GM21423 (cell line): ENCODE data around the gene INTU.
A peak's percentile ranks its signal among the peaks of the same experiment; 100 is the strongest.
"Not testable (repeated sequence)": the region's sequence is repeated elsewhere in the genome, so short reads cannot be mapped to it uniquely, and the experiment has no call there.

Experiments
- ATAC-seq: cut with Tn5 transposase; IDR thresholded peaks from one replicate; pipeline ENCODE4 v1.9.1; 2021; ENCODE audit warnings: mild to moderate bottlenecking, moderate library complexity; ENCODE audit not compliant: unreplicated experiment

INTU gene

GRCh38 chr4:127632420-127633403 lies at the start of gene INTU:
INTU (plus strand) TSS chr4:127632957; CDS start chr4:127633035, 78 bp downstream.
- ATAC-seq: peak; percentile 100

GRCh38 chr4:127586496-127586895 lies 46.3 kb upstream of the INTU start:
- not testable (repeated sequence) for ATAC-seq

- peak; percentile 98 for ATAC-seq
Observed at GRCh38 chr4:127586922-127587571, 45.7 kb upstream of the INTU start.

- not testable (repeated sequence) for ATAC-seq
Observed at GRCh38 chr4:127589153-127589552, 43.6 kb upstream of the INTU start.

- ATAC-seq: no peak
Observed at GRCh38 chr4:127598656-127599055, 34.1 kb upstream of the INTU start.

- ATAC-seq: no peak
Observed at GRCh38 chr4:127601029-127601428, 31.7 kb upstream of the INTU start.

GRCh38 chr4:127604949-127605709 lies 27.6 kb upstream of the INTU start:
- ATAC-seq: no peak

- no peak for ATAC-seq
Observed at GRCh38 chr4:127606823-127607222, 25.9 kb upstream of the INTU start.

- ATAC-seq: no peak
Observed at GRCh38 chr4:127609484-127609883, 23.3 kb upstream of the INTU start.

GRCh38 chr4:127610488-127610887 lies 22.3 kb upstream of the INTU start:
- no peak for ATAC-seq

- no peak for ATAC-seq
Observed at GRCh38 chr4:127616898-127617297, 15.9 kb upstream of the INTU start.

GRCh38 chr4:127618427-127618826 lies 14.3 kb upstream of the INTU start:
- no peak for ATAC-seq

- peak; percentile 43 for ATAC-seq
Observed at GRCh38 chr4:127622621-127622920, 10.2 kb upstream of the INTU start.

GRCh38 chr4:127622921-127623796 lies 9.6 kb upstream of the INTU start:
- peak; percentile 47 for ATAC-seq

- ATAC-seq: no peak
Observed at GRCh38 chr4:127623797-127624083, 9.0 kb upstream of the INTU start.

GRCh38 chr4:127624173-127624572 lies 8.6 kb upstream of the INTU start:
- ATAC-seq: no peak

GRCh38 chr4:127629371-127629770 lies 3.4 kb upstream of the INTU start:
- no peak for ATAC-seq

- no peak for ATAC-seq
Observed at GRCh38 chr4:127630152-127630551, 2.6 kb upstream of the INTU start.

GRCh38 chr4:127631420-127631819 lies 1.3 kb upstream of the INTU start:
- no peak for ATAC-seq

- no peak for ATAC-seq
Observed at GRCh38 chr4:127634181-127634580, 1.4 kb downstream of the INTU start.

GRCh38 chr4:127641524-127641923 lies 8.8 kb downstream of the INTU start:
- no peak for ATAC-seq
